Chondrocyte (in vitro differentiated cells): ENCODE results near the gene DGKH. TPM values are rescaled to one million over a fixed set of nuclear protein-coding genes. Genes with fewer than 3 reads are reported as not detected.

Experiments used
- DNase-seq: peaks from one replicate; pipeline ENCODE4 v3.0.0; 2021; ENCODE audit warnings: mixed read lengths, low spot score
- H3K27ac Mint-ChIP-seq: one replicate; pipeline ENCODE4 v1.8.0; 2021; ENCODE audit warnings: mild to moderate bottlenecking, moderate library complexity, mixed read lengths; ENCODE audit not compliant: unreplicated experiment
- H3K27me3 Mint-ChIP-seq: 2 replicates; pipeline ENCODE4 v1.8.0; 2021; ENCODE audit warnings: low read depth, mixed read lengths
- H3K36me3 Mint-ChIP-seq: 2 replicates; pipeline ENCODE4 v1.8.0; 2021; ENCODE audit warnings: low read depth, mixed read lengths
- H3K4me1 Mint-ChIP-seq: 2 replicates; pipeline ENCODE4 v1.8.0; 2021; ENCODE audit warnings: low read depth, mild to moderate bottlenecking, mixed read lengths
- H3K4me3 Mint-ChIP-seq: one replicate; pipeline ENCODE4 v1.8.0; 2021; ENCODE audit warnings: mild to moderate bottlenecking, moderate library complexity, mixed read lengths; ENCODE audit not compliant: unreplicated experiment
- H3K9me3 Mint-ChIP-seq: 2 replicates; pipeline ENCODE4 v1.8.0; 2021; ENCODE audit warnings: low read depth, mixed read lengths
- total RNA-seq: library from RNA; stranded (reverse); gene quantifications from 3 replicates; pipeline ENCODE4 v1.2.1, GENCODE V29; 2021
- TF ChIP-seq, protein P1 (sequence below): fragments of 200-600 bp; sonication (generic); IDR thresholded peaks from 2 replicates; pipeline ENCODE4 v1.5.0; 2021; ENCODE audit warnings: antibody characterized with exemption, mild to moderate bottlenecking, moderate library complexity

DGKH gene
- total RNA-seq, 1 donor from 2014 or later, result 14.7 TPM

DNA sequence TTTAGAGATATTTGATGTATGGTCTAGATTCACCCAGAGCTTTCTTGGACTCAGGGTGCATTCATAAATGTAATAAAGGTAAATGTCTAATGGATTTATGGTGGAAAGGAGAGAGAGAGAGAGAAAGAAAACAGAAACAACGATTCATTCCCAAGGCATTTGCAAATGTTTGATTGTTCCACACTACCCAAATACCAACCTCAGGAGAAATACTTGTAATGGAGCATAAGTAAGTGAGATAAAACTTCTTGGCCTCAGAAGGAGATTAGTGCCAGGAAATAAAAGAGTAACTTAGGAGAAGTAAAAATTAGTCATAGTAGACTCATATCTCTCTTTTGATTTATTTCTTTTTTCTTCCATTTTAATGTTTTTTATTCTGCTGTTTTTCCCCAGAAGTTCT is 40.6 kb upstream of the DGKH start:
- no peak for DNase-seq
- Mint-ChIP-seq H3K4me3 (no peak overlapping the region), H3K36me3 (no peaks in the 10 kb centered on the region), H3K27ac (no peak overlapping the region), H3K9me3 (no peaks in the 10 kb centered on the region), H3K27me3 (no peaks in the 10 kb centered on the region), H3K4me1 (peaks cover 8% of the 10 kb centered on the region)
- TF ChIP-seq, protein P1, sequence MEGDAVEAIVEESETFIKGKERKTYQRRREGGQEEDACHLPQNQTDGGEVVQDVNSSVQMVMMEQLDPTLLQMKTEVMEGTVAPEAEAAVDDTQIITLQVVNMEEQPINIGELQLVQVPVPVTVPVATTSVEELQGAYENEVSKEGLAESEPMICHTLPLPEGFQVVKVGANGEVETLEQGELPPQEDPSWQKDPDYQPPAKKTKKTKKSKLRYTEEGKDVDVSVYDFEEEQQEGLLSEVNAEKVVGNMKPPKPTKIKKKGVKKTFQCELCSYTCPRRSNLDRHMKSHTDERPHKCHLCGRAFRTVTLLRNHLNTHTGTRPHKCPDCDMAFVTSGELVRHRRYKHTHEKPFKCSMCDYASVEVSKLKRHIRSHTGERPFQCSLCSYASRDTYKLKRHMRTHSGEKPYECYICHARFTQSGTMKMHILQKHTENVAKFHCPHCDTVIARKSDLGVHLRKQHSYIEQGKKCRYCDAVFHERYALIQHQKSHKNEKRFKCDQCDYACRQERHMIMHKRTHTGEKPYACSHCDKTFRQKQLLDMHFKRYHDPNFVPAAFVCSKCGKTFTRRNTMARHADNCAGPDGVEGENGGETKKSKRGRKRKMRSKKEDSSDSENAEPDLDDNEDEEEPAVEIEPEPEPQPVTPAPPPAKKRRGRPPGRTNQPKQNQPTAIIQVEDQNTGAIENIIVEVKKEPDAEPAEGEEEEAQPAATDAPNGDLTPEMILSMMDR, result no peak

DNA sequence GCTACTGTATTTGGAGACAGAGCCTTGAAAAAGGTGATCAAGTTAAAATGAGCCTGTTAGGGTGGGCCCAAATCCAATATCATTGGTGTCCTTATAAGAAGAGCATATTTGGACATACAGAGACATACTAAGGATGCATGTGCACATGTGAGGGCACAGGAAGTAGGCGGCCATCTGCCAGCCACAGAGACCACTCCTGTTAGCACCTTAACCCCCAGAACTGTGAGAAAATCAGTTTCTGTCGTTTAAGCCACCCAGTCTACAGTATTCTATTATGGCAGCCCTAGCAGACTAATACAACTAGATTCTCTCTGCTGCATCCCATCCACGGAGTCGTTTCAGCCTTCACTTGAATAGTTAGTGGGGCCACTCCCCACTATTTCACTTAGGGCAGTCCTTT is 39.4 kb upstream of the DGKH start:
- Mint-ChIP-seq H3K4me3 (no peak overlapping the region), H3K27me3 (no peaks in the 10 kb centered on the region), H3K9me3 (no peaks in the 10 kb centered on the region), H3K4me1 (peaks cover 8% of the 10 kb centered on the region), H3K36me3 (no peaks in the 10 kb centered on the region), H3K27ac (no peak overlapping the region)
- TF ChIP-seq, protein P1, result no peak
- no peak for DNase-seq

DNA sequence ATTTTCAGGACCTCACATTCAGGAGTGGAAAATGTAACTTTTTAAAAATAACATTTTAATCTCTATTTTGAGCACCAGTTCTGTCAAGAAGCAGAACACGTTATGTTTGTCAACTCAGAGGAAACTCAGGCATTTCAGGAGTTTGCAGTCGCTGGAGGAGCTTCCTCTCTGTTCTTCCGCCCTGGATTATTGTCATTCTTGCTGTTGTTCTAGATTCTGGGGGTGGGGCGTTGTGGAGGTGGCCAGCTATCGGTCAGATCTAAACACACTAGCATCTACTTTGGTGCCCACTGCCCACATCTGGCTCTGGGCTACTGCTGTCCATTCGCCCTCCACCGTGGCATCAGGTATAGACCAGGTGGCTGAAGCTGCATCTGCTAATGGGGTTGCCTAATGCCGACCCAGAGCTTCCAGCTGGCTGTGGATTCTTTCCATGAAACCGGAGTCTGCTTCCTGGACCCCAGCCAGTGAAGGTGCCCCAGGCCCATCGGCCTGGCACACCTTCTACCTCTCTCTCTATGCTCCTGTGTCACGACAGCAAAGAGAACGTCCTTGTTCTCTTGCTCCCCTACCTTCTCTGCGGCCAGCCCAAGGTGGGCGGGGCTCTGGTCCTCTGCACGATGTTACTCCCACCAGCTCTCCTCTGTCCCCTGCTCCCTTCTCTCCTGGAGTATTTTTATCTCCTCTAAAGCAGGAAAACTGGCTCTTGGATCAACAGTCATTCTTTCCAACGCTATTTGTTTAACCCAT is 36.7 kb upstream of the DGKH start:
- H3K4me3 Mint-ChIP-seq, result no peak overlapping the region
- H3K4me1 Mint-ChIP-seq, result peaks cover 8% of the 10 kb centered on the region
- no peaks in the 10 kb centered on the region for H3K9me3 Mint-ChIP-seq
- DNase-seq, result no peak
- H3K27me3 Mint-ChIP-seq, result no peaks in the 10 kb centered on the region
- no peak overlapping the region for H3K27ac Mint-ChIP-seq
- no peaks in the 10 kb centered on the region for H3K36me3 Mint-ChIP-seq
- TF ChIP-seq, protein P1, result no peak

DNA sequence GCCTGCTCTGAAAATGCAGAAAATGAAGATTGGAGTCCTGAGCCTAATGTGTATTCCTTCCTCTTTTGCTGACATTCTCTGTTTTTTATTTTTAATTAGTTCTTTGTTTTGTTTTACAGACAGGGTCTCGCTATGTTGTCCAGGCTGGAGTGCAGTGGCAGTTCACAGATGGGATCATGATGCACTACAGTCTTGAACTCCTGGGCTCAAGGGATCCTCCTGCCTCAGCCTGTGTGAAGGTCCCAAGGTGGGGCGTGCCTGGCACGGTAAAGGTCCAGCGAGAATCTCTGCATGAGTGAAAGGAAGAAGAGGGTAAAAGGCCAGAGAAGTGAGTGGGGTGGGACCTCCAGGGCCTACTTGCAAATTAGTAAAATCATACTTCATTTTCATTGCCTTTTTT is 34.3 kb upstream of the DGKH start:
- Mint-ChIP-seq H3K4me3 (no peak overlapping the region), H3K36me3 (no peaks in the 10 kb centered on the region), H3K27ac (no peak overlapping the region), H3K9me3 (no peaks in the 10 kb centered on the region), H3K27me3 (no peaks in the 10 kb centered on the region), H3K4me1 (peaks cover 3% of the 10 kb centered on the region)
- TF ChIP-seq, protein P1, result no peak
- DNase-seq, result no peak

DNA sequence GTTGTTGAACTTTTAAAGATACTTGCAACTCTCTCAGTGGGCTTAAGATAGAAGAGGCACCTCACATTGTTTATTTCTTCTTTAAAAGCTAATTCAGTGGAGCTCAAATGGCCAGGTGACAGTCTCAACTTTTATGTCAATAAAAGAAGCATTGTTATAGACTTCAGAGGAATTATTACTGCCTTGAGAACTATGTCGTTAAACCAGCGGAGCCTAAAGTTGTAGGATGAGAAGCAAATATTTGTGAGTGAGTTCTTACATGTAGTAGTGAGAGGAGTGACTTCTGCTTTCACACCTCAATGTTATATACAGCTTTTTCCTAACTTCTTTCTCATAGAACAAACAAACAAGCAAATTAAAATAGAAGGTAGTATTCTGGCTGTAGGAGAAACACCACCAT is 31.2 kb upstream of the DGKH start:
- TF ChIP-seq, protein P1, result no peak
- Mint-ChIP-seq H3K4me1 (no peaks in the 10 kb centered on the region), H3K9me3 (no peaks in the 10 kb centered on the region), H3K4me3 (no peak overlapping the region), H3K36me3 (no peaks in the 10 kb centered on the region), H3K27ac (no peak overlapping the region), H3K27me3 (no peaks in the 10 kb centered on the region)
- no peak for DNase-seq
